ENCODE results near the gene FGFBP1.
"Not testable (repeated sequence)": the region's sequence is repeated elsewhere in the genome, so short reads cannot be mapped to it uniquely, and the experiment has no call there.

The FGFBP1 gene

GRCh38 chr4:15928883-15929282, 9.7 kb downstream of the FGFBP1 start:
- no CpG with 5 or more reads among the region's 5 CpGs for WGBS (ENCODE audit: insufficient coverage, insufficient read length)
- Histone ChIP-seq H3K36me3 (ENCODE audit: control insufficient read depth, insufficient read depth, low read length) (no peaks in the 10 kb centered on the region), H3K4me3 (ENCODE audit: low read length) (no peak overlapping the region), H3K9me3 (ENCODE audit: control insufficient read depth, insufficient read depth, low read length) (no peaks in the 10 kb centered on the region), H3K27ac (ENCODE audit: low read length) (no peak overlapping the region), H3K27me3 (ENCODE audit: control insufficient read depth, insufficient read depth, low read length) (no peaks in the 10 kb centered on the region), H3K4me1 (ENCODE audit: control insufficient read depth, insufficient read depth, low read length) (no peaks in the 10 kb centered on the region)
- DNase-seq (ENCODE audit: low read depth, low spot score): no peak

DNA sequence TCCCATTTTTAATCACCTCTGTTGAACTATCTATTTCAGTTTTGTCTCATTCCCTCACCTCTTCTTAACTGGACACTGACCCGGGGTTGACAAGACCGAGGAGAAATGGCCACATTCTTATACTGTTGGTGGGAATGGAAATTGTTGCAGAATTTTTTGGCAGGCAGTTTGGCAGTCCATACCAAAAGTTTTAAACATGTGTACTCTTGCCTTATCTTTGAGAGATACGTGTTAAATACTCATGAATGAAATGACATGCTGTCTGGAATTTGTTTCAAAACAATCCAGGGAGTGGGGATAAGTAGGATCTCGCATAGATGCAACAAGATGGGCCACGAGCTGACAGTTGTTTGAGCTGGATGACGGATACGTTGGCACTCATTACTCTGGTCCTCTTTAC, 12.1 kb downstream of the FGFBP1 start:
- no peak overlapping the region for H3K27ac ChIP-seq (ENCODE audit: low read length)
- no CpG with 5 or more reads among the region's 7 CpGs for WGBS (ENCODE audit: insufficient coverage, insufficient read length)
- no peaks in the 10 kb centered on the region for H3K36me3 ChIP-seq (ENCODE audit: control insufficient read depth, insufficient read depth, low read length)

GRCh38 chr4:15925830-15926229, 12.7 kb downstream of the FGFBP1 start:
- no peaks in the 10 kb centered on the region for H3K27me3 ChIP-seq (ENCODE audit: control insufficient read depth, insufficient read depth, low read length)
- no CpG with 5 or more reads among the region's 3 CpGs for WGBS (ENCODE audit: insufficient coverage, insufficient read length)
- DNase-seq (ENCODE audit: low read depth, low spot score): no peak
- H3K36me3 ChIP-seq (ENCODE audit: control insufficient read depth, insufficient read depth, low read length): no peaks in the 10 kb centered on the region
- H3K4me3 ChIP-seq (ENCODE audit: low read length): no peak overlapping the region
- no peak overlapping the region for H3K27ac ChIP-seq (ENCODE audit: low read length)
- no peaks in the 10 kb centered on the region for H3K4me1 ChIP-seq (ENCODE audit: control insufficient read depth, insufficient read depth, low read length)
- no peaks in the 10 kb centered on the region for H3K9me3 ChIP-seq (ENCODE audit: control insufficient read depth, insufficient read depth, low read length)

More for the DNA sequence above, 12.1 kb downstream of the FGFBP1 start:
- Histone ChIP-seq H3K4me1 (ENCODE audit: control insufficient read depth, insufficient read depth, low read length) (no peaks in the 10 kb centered on the region), H3K9me3 (ENCODE audit: control insufficient read depth, insufficient read depth, low read length) (no peaks in the 10 kb centered on the region), H3K27me3 (ENCODE audit: control insufficient read depth, insufficient read depth, low read length) (no peaks in the 10 kb centered on the region), H3K4me3 (ENCODE audit: low read length) (no peak overlapping the region)
- no peak for DNase-seq (ENCODE audit: low read depth, low spot score)

DNA sequence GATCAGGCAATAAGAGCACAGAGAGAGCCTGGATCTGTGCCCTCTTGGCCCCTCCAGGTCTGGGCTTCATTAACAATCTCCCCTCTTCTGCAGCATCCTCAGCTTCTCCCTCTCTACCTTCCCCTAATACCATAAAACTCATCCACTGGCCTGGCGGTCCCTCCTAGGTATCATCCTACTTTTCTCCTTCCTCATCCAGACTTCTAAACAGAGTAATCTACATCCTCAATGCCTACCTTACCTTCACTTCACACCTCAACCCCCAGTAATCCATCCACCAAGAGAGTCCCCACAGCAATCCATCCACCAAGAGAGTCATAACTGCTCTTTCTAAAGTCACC, 17.0 kb downstream of the FGFBP1 start:
- Histone ChIP-seq H3K27ac (ENCODE audit: low read length) (no peak overlapping the region), H3K9me3 (ENCODE audit: control insufficient read depth, insufficient read depth, low read length) (no peaks in the 10 kb centered on the region)
- no CpG with 5 or more reads among the region's 1 CpG for WGBS (ENCODE audit: insufficient coverage, insufficient read length)

DNA sequence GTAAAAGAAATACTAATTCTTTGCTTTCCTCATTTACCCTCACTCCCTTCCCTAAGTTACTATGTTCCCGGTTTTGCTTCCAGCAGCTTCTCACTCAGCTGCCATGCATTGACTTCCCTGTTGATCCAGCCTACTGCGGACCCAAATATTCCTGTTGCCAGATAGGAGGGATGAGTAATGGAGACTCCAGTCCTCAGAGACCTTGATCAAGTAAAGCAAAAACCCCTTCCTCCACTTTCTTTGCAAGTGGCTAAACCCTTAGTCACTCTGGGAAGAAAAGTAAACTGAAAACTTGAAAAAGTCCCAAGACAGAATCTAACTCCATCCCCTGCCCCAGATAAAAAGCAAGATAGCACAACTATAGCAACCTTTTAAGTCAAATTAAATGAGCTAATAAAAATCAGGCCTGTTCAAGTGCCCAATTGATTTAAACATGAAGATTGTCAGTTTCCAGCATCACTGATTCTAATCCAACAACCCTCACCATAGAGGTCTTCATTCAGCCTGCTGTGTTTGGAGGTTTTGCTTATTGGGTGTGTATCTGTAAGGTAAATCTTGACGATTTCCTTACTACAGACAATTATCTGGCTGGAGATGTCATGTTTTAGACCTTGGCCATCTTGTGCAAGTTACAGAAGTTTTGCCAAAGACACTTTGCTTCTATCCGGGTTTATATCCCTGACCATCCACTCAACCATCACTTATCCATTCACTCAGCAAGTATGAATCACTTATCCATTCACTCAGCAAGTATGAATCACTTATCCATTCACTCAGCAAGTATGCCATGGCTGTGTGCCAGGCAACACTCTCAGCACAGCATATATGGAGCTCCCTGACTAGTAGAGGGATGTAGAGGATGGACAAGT, 17.6 kb downstream of the FGFBP1 start:
- H3K36me3 ChIP-seq (ENCODE audit: control insufficient read depth, insufficient read depth, low read length): no peaks in the 10 kb centered on the region
- H3K4me3 ChIP-seq (ENCODE audit: low read length): no peak overlapping the region
- H3K4me1 ChIP-seq (ENCODE audit: control insufficient read depth, insufficient read depth, low read length): no peaks in the 10 kb centered on the region
- DNase-seq (ENCODE audit: low read depth, low spot score): no peak
- H3K27me3 ChIP-seq (ENCODE audit: control insufficient read depth, insufficient read depth, low read length): no peaks in the 10 kb centered on the region
- no peaks in the 10 kb centered on the region for H3K9me3 ChIP-seq (ENCODE audit: control insufficient read depth, insufficient read depth, low read length)
- WGBS (ENCODE audit: insufficient coverage, insufficient read length): no CpG with 5 or more reads among the region's 4 CpGs
- no peak overlapping the region for H3K27ac ChIP-seq (ENCODE audit: low read length)

More for the DNA sequence above, 17.0 kb downstream of the FGFBP1 start:
- DNase-seq (ENCODE audit: low read depth, low spot score): no peak
- Histone ChIP-seq H3K4me3 (ENCODE audit: low read length) (no peak overlapping the region), H3K4me1 (ENCODE audit: control insufficient read depth, insufficient read depth, low read length) (no peaks in the 10 kb centered on the region), H3K36me3 (ENCODE audit: control insufficient read depth, insufficient read depth, low read length) (no peaks in the 10 kb centered on the region), H3K27me3 (ENCODE audit: control insufficient read depth, insufficient read depth, low read length) (no peaks in the 10 kb centered on the region)

GRCh38 chr4:15918484-15919129, 19.9 kb downstream of the FGFBP1 start:
- no peaks in the 10 kb centered on the region for H3K4me1 ChIP-seq (ENCODE audit: control insufficient read depth, insufficient read depth, low read length)
- no peak overlapping the region for H3K4me3 ChIP-seq (ENCODE audit: low read length)
- DNase-seq (ENCODE audit: low read depth, low spot score): no peak
- H3K27ac ChIP-seq (ENCODE audit: low read length): no peak overlapping the region
- no peaks in the 10 kb centered on the region for H3K27me3 ChIP-seq (ENCODE audit: control insufficient read depth, insufficient read depth, low read length)
- 0 out of 2 replicates have a peak, but pooled peaks cover 1% of the 10 kb centered on the region for H3K9me3 ChIP-seq (ENCODE audit: control insufficient read depth, insufficient read depth, low read length)
- no CpG with 5 or more reads among the region's 4 CpGs for WGBS (ENCODE audit: insufficient coverage, insufficient read length)
- H3K36me3 ChIP-seq (ENCODE audit: control insufficient read depth, insufficient read depth, low read length): no peaks in the 10 kb centered on the region

- no CpG with 5 or more reads among the region's 2 CpGs for WGBS (ENCODE audit: insufficient coverage, insufficient read length)
- Histone ChIP-seq H3K36me3 (ENCODE audit: control insufficient read depth, insufficient read depth, low read length) (no peaks in the 10 kb centered on the region), H3K9me3 (ENCODE audit: control insufficient read depth, insufficient read depth, low read length) (0 out of 2 replicates have a peak, but pooled peaks cover 1% of the 10 kb centered on the region), H3K4me1 (ENCODE audit: control insufficient read depth, insufficient read depth, low read length) (no peaks in the 10 kb centered on the region), H3K27ac (ENCODE audit: low read length) (no peak overlapping the region), H3K4me3 (ENCODE audit: low read length) (no peak overlapping the region), H3K27me3 (ENCODE audit: control insufficient read depth, insufficient read depth, low read length) (no peaks in the 10 kb centered on the region)
- DNase-seq (ENCODE audit: low read depth, low spot score): no peak
Measured at GRCh38 chr4:15917297-15917696, 21.2 kb downstream of the FGFBP1 start.

- H3K27ac ChIP-seq (ENCODE audit: low read length); H3K4me1 ChIP-seq (ENCODE audit: control insufficient read depth, insufficient read depth, low read length): not testable (repeated sequence)
- WGBS (ENCODE audit: insufficient coverage, insufficient read length): no CpG with 5 or more reads among the region's 9 CpGs
Measured at GRCh38 chr4:15916358-15916757, 22.2 kb downstream of the FGFBP1 start.

GRCh38 chr4:15914736-15915135, 23.8 kb downstream of the FGFBP1 start:
- no peak for DNase-seq (ENCODE audit: low read depth, low spot score)
- no peak overlapping the region for H3K4me3 ChIP-seq (ENCODE audit: low read length)
- H3K36me3 ChIP-seq (ENCODE audit: control insufficient read depth, insufficient read depth, low read length): no peaks in the 10 kb centered on the region
- WGBS (ENCODE audit: insufficient coverage, insufficient read length): no CpG with 5 or more reads among the region's 2 CpGs
- H3K27me3 ChIP-seq (ENCODE audit: control insufficient read depth, insufficient read depth, low read length): no peaks in the 10 kb centered on the region
- 0 out of 2 replicates have a peak, but pooled peaks cover 1% of the 10 kb centered on the region for H3K9me3 ChIP-seq (ENCODE audit: control insufficient read depth, insufficient read depth, low read length)
- H3K27ac ChIP-seq (ENCODE audit: low read length): no peak overlapping the region
- no peaks in the 10 kb centered on the region for H3K4me1 ChIP-seq (ENCODE audit: control insufficient read depth, insufficient read depth, low read length)

More at GRCh38 chr4:15916358-15916757, 22.2 kb downstream of the FGFBP1 start:
- not testable (repeated sequence) for H3K9me3 ChIP-seq (ENCODE audit: control insufficient read depth, insufficient read depth, low read length); H3K4me3 ChIP-seq (ENCODE audit: low read length); DNase-seq (ENCODE audit: low read depth, low spot score); H3K27me3 ChIP-seq (ENCODE audit: control insufficient read depth, insufficient read depth, low read length); H3K36me3 ChIP-seq (ENCODE audit: control insufficient read depth, insufficient read depth, low read length)

DNA sequence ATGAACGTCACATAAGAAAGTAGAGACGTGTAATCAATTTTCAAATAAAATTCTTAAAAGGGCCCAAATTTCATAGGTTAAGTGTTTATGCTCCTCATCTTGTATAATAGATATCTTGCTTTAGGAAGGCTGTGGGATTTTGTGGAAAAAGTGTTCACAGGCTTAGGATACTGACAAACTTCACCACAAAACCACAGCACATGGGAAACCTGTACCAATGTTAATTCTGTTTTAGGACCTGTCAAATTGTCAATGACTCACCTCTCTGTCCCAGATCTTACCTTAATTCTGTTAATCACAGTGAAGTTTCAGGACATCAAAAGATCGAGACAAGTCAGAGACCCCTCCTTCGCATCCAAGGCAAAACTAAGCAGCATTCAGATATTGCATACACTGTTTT, 24.2 kb downstream of the FGFBP1 start:
- no peaks in the 10 kb centered on the region for H3K36me3 ChIP-seq (ENCODE audit: control insufficient read depth, insufficient read depth, low read length)
- no peak for DNase-seq (ENCODE audit: low read depth, low spot score)
- H3K4me3 ChIP-seq (ENCODE audit: low read length): no peak overlapping the region
- H3K4me1 ChIP-seq (ENCODE audit: control insufficient read depth, insufficient read depth, low read length): no peaks in the 10 kb centered on the region
- no peaks in the 10 kb centered on the region for H3K27me3 ChIP-seq (ENCODE audit: control insufficient read depth, insufficient read depth, low read length)
- 0 out of 2 replicates have a peak, but pooled peaks cover 1% of the 10 kb centered on the region for H3K9me3 ChIP-seq (ENCODE audit: control insufficient read depth, insufficient read depth, low read length)
- no peak overlapping the region for H3K27ac ChIP-seq (ENCODE audit: low read length)
- WGBS (ENCODE audit: insufficient coverage, insufficient read length): no CpG with 5 or more reads among the region's 4 CpGs
